Activated CD4-positive, alpha-beta T cell treated with anti-CD3 and anti-CD28 coated beads for 4 hours (primary cell): ENCODE measurements around the gene MPPED1.

Experiments
- DNase-seq, 2 donors: peaks; one replicate each; pipeline ENCODE4 v3.0.0-alpha.2; 2020

MPPED1 gene

DNA sequence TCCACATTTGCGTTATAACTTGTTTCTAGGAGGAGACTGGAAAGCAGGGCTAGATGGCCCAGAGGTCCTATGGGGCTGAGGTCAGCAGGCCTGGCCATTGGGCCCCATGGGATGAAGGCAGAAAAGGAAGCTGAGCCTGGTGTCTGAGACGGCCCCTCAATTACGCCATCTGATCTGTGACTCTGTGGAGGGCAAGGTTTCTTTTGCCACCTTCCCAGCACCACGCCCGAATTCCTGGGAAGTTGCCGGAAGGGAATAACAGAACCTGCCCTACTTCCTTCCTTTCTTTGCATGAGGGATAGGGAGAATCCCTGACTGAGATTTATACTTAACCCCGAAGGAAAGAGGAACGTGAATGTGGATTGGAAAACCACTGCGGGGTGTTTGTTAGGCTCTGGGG lies 118.1 kb downstream of the MPPED1 start:
- no peak for DNase-seq

DNA sequence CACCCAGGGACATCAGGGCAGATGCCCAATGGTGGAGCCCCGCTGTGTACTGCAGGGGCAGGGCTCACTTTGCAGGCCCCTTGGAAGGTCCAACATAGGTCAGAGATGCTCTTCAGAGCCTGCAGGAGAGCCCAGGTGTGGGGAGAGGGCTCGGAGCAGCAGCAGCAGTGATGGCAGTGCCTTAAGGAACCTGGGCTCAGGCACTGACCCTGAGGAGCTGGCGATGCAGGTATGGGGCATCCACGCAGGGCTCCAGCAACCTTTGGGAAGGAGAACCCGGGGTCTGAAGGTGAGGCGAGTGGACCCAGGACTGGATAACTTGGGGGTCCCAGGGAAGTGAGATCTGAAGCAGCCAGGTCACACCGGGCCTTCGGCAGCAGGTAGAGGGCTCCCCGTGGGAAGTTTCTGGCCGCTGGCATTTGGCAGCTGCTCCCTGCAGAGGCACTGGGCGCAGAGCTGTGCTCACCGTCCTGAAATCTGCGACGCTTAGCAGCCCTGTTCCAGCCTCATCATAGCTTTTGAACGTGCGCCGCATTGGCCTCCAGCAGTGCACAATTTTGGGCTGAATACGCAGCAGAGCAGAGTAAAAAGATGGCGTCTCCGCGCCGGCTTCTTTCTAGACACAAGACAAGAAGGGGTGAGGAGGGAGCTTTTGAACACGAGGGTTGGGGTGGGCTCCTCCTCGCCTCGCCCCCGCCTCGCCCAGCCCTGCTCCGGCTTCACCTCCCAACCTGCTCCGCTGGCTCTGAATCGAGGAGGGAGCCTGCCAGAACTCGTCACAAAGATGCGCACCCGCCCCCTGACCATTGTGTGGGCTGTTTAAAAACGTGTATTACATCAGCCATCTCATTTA lies 118.8 kb downstream of the MPPED1 start:
- no peak for DNase-seq

DNA sequence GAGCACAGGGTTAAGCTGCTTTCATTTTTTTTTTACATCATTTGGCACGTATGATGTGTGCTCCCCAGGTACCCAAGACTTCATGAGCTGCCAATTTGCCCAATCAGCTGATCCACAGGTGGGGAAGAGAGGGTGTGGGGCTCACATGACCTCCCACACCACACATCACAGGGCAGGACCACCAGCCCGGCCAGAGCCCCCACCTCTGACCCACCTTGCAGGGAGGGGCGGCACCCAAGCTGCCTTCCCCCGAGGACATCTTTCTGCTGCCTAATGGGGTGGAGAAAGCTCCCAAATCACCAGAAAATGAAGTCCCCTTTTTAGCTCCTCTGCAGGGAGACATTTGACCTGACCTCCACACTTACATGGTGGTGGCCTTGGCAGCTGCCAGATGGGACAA lies 119.8 kb downstream of the MPPED1 start:
- no peak for DNase-seq

DNA sequence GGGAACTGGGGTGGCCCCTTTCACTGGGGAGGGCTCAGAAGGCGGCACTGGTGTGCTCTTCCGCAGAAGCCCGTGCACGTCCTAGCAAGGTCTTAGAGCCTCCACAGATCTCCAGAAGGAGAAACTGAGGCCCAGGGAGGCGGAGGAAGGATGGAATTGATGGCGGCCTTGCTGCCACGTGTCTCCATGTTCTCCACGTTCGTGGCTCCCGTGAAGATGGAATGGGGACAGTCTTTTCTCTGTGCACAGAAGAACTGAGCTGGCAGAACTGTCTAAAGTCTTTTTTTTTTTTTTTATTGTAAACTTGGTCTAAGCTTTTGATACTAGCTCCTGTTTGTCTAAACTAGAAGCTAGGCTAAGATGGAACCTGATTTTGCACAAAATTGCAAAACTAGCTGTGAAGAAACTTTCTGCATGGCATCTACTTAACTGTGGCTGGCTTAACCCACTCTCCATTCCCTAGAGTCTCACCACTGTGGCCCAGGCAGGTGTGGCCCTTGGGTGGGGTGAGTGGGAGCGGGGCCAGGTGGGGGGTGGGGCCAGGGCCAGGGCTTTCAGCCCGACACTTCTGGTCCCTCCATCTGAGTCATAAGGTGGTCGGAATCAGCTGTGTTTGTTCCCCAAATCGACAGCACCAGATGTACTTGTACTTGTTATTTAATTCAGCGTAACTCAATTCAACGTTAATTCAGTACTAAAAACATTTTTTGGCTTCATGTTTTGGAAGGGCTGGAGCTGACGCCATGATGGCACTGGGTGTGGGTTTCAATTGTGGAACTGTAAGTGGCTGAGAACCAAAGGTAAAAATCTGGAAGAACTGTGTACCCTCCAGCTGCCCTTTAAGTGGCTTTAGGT lies 120.7 kb downstream of the MPPED1 start:
- no peak for DNase-seq

DNA sequence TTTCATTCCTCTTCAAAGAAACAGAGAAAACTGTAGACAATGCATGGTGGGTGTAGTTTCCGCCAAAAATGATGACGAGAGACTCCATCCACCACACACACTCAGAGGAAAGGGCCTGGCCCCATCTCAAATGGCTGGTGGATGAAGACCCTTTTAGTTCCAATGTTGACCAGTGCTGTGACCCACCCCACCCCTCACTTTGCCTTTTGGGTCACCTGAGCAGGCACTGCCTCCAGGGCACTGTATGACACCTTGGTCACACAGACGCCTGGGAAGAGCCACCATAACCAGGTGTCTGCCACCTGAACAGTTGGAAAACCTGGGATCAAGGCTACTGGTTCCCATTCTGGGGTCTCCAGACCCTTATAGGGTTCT lies 121.3 kb downstream of the MPPED1 start:
- DNase-seq, result no peak

DNA sequence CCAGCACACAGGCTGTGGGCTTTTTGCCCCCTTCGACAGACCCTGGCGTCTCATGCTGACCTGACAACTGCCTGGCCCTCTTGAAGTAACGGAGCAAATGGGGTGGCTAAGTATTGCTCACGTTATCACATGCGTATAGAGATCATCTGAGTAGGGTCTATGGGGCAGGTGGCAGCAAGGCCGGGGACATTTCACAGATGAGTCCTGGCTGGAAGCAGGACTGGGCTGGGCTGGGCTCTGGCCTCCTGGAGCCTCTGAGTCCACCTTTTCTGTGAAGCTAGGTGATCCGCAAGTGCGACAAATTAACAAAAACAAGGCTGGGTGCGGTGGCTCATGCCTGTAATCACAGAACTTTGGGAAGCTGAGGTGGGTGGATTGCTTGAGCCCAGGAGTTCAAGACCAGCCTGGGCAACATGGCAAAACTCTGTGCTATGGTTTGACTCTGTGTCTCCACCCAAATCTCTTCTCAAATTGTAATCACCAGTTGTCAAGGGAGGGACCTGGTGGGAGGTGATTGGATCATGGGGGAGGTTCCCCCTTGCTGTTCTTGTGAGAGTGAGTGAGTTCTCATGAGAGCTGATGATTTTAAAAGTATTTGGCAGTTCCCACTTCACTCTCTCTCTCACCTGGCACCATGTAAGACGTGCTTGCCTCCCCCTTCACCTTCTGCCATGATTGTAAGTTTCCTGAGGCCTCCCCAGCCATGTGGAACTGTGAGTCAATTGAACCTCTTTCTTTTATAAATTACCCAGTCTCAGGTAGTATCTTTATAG lies 122.0 kb downstream of the MPPED1 start:
- no peak for DNase-seq

DNA sequence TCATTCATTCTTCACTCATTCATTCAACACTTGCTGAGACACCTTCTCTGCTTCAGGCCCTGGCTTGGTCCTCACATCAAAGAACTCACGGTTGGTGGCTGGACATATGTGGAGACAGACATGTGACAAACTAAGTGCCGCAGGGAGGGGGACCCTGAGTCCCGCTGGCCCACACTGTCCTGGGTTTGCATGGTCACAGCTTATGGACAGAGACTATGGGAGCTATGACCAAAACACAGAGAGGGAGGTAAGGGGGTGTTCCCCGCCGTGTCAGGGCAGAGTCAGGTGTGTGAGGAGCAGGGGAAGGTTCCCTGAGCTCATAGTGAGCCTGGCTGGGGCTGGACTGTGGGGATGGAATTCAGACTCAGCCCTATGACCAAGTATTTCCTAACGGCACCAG lies 123.1 kb downstream of the MPPED1 start:
- DNase-seq, result no peak

DNA sequence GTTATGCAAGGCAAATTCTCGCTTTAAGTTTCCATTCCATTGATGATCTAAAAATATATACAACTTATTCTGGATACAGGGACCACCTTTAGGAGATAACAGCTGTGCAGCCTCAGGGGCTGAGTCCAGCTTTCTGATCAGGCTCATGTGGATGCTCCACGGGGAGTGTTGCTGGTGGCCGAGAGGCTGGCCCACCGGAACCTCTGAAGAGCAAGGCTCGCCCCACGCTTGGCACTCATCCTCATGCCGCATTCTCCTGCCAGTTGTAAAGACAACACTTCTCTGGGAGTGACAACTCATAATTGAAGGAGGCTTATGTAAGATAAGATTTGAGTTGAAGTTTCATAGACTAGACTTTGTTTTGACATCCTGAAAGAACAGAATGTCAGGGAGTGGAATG lies 123.5 kb downstream of the MPPED1 start:
- no peak for DNase-seq

DNA sequence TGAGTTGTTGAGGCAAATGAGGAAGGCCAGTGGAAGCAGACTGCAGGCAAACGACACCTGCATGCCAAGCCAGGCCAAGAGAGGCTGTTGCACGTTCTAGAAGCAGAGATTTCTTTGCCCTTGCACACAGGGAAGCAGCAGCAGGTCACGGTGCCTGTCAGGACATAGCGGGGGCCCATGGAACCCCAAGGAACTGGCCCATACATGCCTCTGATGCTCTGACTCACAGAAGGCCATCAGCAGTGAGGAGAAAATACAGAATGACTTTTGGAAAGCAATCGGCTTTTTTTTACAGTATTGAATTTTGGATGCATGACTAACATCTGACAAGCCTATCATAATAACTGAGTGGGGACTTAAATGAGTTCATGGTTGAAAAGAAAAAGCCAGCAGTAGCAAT lies 123.9 kb downstream of the MPPED1 start:
- no peak for DNase-seq

DNA sequence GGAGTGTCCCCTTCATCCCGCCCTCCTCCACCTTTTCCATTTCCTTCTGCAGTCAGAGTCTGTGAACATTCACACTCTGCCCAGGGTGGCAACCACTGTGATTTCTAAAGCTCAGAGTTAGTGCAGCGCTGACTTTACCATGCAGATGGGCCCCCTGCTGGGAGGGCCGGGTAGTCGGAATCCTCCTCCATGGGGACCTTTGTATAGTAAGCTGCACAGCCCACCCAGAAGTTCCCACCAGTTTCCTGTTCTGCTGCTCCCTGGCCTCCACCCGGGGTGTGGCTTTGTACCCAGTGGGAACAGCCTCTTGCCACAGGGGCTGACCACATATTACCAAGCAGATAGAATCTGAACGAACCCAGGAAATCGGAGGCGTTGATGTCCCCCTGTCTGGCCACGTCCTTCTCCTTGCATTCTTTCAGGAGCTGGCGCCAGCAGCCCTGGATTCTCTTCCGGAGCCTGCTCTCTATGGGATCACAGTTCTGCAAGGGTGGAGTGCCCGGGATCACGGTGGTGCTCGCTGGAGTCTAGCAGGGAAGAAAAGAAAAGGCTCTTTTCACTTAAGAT lies 125.3 kb downstream of the MPPED1 start:
- DNase-seq, result no peak

DNA sequence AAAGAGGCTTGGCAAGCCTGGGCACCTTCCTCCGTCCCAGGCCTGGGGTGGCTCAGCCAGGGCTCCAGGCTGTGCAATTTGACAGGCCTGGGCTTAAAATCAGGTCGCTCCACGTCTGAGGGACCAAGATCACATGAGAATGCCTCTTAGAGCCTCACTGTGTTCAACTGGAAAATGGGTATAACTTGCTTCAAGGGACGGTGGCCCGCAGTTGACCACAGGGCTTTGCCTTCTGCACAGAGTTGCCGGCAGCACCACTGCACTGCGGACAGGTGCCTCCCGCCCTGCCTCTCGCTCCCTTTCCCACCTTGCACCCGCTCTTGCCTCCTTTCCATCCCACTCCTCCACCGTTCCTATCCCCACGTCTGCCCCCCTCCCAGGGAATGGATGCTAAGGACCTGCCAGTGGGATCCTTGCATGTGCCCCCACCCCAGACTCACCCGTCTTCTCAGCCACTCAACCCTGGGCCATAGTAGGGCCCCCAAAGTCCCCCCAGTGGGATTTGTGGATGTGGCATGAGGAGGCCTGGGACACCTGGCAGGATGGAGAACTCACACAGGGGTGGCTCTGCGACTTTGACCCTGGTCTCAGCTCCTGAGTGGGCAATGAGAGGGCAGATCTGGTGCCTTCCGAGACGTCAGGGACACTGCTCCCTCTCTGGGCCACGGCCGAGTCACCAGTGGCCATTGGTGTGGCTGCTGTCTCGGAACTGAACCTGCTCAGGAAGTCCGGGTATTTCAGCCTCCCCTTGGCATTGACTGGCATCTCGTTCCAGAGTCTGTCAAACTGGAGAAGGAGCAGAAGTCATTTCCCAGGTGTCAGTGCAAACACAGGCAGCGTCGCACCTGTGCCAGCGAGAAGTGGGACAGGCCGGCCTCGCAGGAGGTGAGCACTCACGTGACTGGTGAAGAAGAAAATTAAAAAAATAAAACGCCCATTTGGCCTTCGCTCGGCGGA lies 128.0 kb downstream of the MPPED1 start:
- DNase-seq, result no peak

DNA sequence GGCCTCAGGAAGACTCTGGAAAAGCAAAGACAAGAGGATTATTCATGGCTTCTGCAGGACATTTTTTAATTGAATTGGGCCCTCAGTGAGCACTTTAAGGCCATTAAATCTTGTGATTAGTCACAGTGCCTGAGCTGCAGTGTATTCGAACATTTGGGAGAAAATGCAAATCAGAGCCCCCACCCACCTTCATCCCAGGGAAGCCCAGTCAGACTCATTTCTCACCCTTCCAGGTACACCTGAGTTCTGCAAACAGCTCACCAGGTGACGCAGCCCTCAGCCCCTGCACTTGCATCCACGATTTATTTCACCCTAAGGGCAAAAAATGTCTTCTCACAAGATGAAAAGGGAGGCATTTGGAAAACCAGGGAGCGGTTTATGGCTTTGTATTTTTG lies 128.7 kb downstream of the MPPED1 start:
- no peak for DNase-seq

DNA sequence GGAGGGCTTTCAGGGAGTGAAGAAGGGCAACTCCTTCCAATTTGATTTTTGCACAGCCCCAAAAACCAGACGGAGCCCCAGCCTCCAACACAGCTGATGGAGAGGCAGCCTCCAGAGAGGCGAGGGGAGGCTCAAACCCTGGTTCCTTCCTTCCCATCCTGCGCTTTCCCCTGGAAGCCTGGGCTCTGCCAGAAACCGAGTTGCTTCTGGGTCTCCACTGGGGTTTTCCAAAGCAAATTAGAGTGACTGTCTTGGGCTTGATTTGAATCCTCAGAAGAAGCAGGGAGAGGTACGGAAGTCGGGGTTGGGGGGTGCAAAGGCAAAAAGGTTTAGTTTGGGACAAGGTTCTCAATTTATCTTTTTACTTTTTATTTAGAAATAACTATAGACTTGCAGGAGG lies 129.2 kb downstream of the MPPED1 start:
- DNase-seq, result no peak

DNA sequence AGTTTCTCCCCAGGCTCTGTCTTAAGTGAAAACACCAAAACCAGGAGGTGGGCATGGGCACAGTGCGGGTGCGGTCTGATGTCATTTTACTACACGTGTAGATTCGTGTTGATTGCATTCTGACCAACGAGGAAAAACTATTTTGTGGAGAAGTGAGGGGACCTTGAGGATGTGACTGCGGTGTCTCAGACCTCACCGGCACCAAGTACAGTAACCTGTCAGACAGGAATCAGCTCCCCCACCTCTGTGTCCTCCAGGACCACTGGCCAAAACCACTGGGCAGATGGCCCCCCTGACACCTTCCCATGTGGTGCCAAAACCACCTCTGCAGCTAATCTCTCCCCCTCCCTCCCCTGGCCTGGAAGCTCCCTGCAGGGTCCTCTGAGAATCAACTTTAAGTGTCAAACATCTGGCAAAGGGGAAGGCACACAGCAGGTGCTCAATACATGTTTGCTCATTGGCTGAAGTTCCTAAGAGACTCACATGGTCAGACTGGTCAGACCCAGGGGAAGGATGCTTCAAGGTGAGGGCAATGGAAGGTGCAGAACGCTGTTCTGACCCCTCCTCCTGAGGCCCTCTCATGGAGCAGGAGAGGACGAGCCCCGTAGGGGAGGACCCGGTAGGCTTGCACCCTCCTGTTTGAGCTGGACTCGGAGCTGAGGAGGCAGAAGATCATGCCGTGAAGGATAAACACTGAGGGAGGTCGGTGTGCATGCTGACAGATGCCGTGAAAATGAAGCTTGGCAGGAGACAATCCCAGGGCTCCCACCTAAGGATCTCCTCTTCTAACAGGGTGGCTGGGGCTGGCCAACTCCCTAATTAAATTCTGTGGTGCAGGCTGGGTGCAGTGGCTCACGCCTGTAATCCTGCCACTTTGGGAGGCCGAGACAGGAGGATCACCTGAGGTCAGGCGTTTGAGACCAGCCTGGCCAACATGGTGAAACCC lies 129.9 kb downstream of the MPPED1 start:
- no peak for DNase-seq

DNA sequence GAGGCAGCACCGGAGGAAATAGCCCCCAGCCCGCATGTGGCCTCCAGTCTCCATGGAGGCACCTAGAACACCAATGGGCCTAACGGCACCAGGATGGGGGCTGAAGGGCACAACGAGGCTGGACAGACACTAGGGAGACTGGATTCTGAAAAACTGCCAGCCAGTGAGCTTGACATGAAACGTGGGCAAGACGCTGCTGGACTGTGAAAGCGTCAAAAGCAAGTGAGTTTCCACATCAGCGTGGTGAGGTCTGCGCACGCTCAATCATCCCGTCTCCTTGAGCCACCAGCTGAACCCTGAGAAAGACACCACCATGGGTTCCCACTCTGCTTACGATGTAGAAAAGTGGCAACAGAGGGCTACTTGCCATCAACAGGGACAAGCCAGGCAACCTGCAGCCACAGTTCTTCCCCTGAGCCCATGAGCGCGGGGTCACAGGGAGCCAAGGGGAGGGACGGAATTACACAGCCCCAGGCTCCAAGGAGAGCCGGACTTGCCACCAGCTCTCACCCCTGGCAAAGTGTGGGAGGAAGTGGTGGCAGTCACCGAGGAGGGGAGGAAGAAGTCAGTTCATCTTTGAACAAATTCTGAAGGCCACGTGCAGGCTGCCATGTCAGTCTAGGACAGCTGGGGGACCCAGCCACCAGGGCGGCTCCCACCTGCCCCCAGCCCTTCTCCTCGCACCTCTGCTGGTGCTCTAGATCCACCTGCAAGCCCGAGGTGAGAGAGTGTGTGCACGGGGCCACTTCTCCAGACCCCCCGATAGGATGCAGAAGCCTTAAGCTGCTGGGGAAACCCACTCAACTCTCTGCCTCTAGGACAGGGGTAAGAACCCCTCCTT lies 131.1 kb downstream of the MPPED1 start:
- no peak for DNase-seq

DNA sequence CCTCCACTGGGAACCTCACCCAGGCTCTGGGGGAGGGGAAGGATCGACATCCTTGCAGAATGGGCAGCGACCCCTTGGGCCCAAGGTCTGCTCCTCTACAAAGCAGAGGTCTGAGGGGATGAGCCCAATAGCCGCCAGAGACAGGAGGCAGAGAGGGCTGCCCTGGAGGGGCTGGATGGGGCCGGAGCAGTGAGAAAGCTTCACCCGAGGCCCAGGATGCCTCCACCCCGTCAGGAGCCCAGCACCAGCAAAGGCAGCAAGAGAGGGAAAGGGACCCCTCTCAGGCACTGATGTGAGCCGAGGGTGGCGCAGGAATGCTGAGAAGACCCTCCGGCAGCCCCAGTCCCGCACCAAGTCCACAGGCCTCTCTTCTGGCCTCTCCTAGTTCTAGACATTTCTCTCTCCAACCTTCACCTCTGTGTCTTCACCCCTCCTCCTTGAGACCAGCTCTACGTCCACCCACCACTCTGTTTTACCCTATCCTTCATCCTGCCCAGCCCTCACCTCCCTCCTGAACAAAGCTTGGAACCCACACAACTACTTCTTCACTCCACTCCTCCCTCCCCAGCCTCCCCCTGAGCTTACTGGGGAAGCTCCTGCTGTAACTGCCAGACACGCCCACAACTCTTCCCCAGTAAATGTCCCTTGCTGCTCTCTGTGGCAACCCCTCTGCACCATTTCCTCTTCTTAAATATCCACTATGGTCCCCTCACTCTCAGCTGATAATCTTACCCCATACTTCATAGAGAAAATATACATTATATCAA lies 131.9 kb downstream of the MPPED1 start:
- DNase-seq, result no peak

DNA sequence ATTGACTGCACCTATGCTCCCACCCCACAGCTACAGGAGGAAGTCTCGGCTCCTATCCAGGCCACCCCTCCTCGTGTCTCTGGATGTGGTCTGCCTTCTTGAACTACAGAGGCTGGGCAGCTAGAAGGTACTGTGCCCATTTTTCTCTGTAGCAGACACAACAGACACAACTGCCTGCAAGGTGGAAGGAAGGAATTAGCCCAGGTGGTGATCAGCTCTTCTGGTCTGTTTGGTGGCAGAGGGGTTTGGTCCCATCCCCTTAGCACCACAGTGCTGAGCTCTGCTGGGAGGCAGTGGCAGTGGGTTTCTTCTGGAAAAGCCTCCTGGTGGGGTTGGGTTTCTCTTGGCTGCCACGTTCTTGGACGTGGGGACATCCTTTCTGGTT lies 132.5 kb downstream of the MPPED1 start:
- no peak for DNase-seq

DNA sequence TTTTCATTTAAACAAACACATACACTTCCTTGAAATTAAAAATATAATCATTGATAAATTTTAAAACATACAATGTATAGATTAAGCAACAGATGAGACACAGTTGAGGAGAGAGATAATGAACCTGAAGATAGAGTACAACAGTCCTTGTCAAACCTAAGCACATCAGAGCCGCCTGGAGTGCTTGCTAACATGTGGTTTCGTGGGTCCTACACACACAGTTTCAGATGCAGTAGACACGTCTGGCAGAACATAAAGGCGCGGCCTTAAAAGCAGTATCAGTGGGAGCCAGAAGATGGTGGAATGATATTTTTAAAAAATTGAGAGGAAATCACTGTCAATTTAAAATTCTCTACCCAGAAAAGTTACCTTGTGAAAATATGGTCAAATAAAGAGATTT lies 134.4 kb downstream of the MPPED1 start:
- DNase-seq, result no peak

DNA sequence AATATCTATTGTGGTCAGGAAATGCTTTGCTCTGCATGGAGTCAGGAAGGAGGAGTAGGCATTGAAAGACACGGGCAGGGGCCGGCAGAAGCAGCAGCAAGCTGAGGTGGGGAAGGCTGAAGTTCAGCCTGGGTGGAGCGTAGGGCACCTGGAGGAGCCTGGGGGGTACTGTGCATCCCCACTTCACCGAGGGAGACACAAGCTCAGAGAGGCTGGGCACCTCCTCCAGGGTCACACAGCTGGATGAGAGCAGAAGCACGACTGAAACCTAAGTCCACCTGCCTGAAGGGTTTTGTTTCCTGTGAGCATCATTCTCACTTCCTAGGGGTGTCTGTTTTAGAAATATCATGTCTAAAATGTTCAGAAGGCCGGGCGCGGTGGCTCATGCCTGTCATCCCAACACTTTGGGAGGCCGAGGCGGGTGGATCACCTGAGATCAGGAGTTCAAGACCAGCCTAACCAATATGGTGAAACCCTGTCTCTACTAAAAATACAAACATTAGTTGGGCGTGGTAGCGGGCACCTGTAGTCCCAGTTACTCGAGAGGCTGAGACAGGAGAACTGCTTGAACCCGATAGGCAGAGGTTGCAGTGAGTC lies 138.3 kb downstream of the MPPED1 start:
- DNase-seq, result no peak
